GM23338 (cell line): ENCODE results near the gene CA5B. TPM values are rescaled to one million over a fixed set of nuclear protein-coding genes. Genes with fewer than 3 reads are reported as not detected.

Source experiments
- ATAC-seq: fragments of 200-7000 bp; cut with Tn5 transposase; 3 replicates; pipeline ENCODE4 v1.9.1; 2020
- DNase-seq: peaks from one replicate; pipeline ENCODE4 v3.0.0-alpha.2; 2015; ENCODE audit warnings: low spot score
- H2AFZ ChIP-seq: fragments of 200-600 bp; sonication (generic); 2 replicates; pipeline ENCODE4 v1.8.0; 2016; ENCODE audit warnings: antibody characterized with exemption, mild to moderate bottlenecking, moderate library complexity
- H3F3A ChIP-seq: fragments of 200-600 bp; sonication (generic); replicated peaks from 2 replicates; pipeline ENCODE4 v1.8.0; 2017; ENCODE audit warnings: antibody characterized with exemption, mixed run types, low read depth
- H3K27ac ChIP-seq: fragments of 200-600 bp; sonication (generic); 2 replicates; pipeline ENCODE4 v1.6.1; 2016; ENCODE audit warnings: low read depth
- H3K27me3 ChIP-seq: fragments of 200-600 bp; sonication (generic); 2 replicates; pipeline ENCODE4 v1.8.0; 2016; ENCODE audit warnings: mild to moderate bottlenecking, mixed run types, moderate library complexity; ENCODE audit not compliant: insufficient read depth
- H3K36me3 ChIP-seq: fragments of 200-600 bp; sonication (generic); 2 replicates; pipeline ENCODE4 v1.8.0; 2016; ENCODE audit warnings: mild to moderate bottlenecking; ENCODE audit not compliant: insufficient read depth
- H3K4me1 ChIP-seq: fragments of 200-600 bp; sonication (generic); 2 replicates; pipeline ENCODE4 v1.8.0; 2016; ENCODE audit warnings: mild to moderate bottlenecking, moderate library complexity; ENCODE audit not compliant: insufficient read depth
- H3K4me2 ChIP-seq: fragments of 200-600 bp; sonication (generic); 2 replicates; pipeline ENCODE4 v1.7.1; 2017; ENCODE audit warnings: mixed run types
- H3K4me3 ChIP-seq: fragments of 200-600 bp; sonication (generic); 2 replicates; pipeline ENCODE4 v1.6.1; 2016; ENCODE audit warnings: mixed run types
- H3K79me2 ChIP-seq: fragments of 200-600 bp; sonication (generic); replicated peaks from 2 replicates; pipeline ENCODE4 v1.8.0; 2017; ENCODE audit warnings: mild to moderate bottlenecking; ENCODE audit not compliant: insufficient read depth
- H3K9me2 ChIP-seq: fragments of 200-600 bp; sonication (generic); 2 replicates; pipeline ENCODE4 v1.8.0; 2017; ENCODE audit not compliant: insufficient read depth
- H4K20me1 ChIP-seq: fragments of 200-600 bp; sonication (generic); replicated peaks from 2 replicates; pipeline ENCODE4 v1.8.0; 2017; ENCODE audit warnings: mild to moderate bottlenecking; ENCODE audit not compliant: insufficient read depth
- H3K27ac Mint-ChIP-seq: 2 replicates; pipeline ENCODE4 v1.8.0; 2020; ENCODE audit warnings: inconsistent platforms, mild to moderate bottlenecking, moderate library complexity, mixed read lengths
- H3K27me3 Mint-ChIP-seq: 3 replicates; pipeline ENCODE4 v1.8.0; 2022; ENCODE audit warnings: low read depth, mild to moderate bottlenecking, moderate library complexity, mixed read lengths, inconsistent platforms; ENCODE audit not compliant: insufficient read depth, poor library complexity
- H3K36me3 Mint-ChIP-seq: 3 replicates; pipeline ENCODE4 v1.8.0; 2021; ENCODE audit warnings: low read depth, mild to moderate bottlenecking, inconsistent platforms, moderate library complexity, mixed read lengths
- H3K4me1 Mint-ChIP-seq: 3 replicates; pipeline ENCODE4 v1.8.0; 2020; ENCODE audit warnings: mild to moderate bottlenecking, inconsistent platforms, mixed read lengths
- H3K4me3 Mint-ChIP-seq: 3 replicates; pipeline ENCODE4 v1.8.0; 2021; ENCODE audit warnings: moderate library complexity, mild to moderate bottlenecking, inconsistent platforms, mixed read lengths
- H3K9me3 Mint-ChIP-seq: 3 replicates; pipeline ENCODE4 v1.8.0; 2020; ENCODE audit warnings: moderate library complexity, mild to moderate bottlenecking, inconsistent platforms, mixed read lengths
- CREB1 ChIP-seq: fragments of 250-450 bp; sonication (Bioruptor Pico); IDR thresholded peaks from 2 replicates; pipeline ENCODE4 v1.5.0; 2020; ENCODE audit warnings: low read depth, mild to moderate bottlenecking, moderate library complexity
- EZH2 ChIP-seq: fragments of 200-600 bp; sonication (generic); IDR thresholded peaks from one replicate; pipeline ENCODE4 v1.8.0; 2017; ENCODE audit warnings: antibody characterized with exemption, mild to moderate bottlenecking, low read depth; ENCODE audit not compliant: unreplicated experiment
- EZH2phosphoT487 ChIP-seq: fragments of 200-600 bp; sonication (generic); IDR thresholded peaks from one replicate; pipeline ENCODE4 v1.8.1; 2018; ENCODE audit warnings: antibody characterized with exemption; ENCODE audit not compliant: unreplicated experiment
- JUNB ChIP-seq: IDR thresholded peaks from one replicate; pipeline ENCODE4 v1.6.1; 2016; ENCODE audit warnings: antibody characterized with exemption; ENCODE audit not compliant: unreplicated experiment
- NANOG ChIP-seq: IDR thresholded peaks from 2 replicates; pipeline ENCODE4 v1.6.1; 2016; ENCODE audit warnings: antibody characterized with exemption, borderline replicate concordance
- POLR2AphosphoS5 ChIP-seq: IDR thresholded peaks from 2 replicates; pipeline ENCODE4 v1.6.1; 2016; ENCODE audit warnings: antibody characterized with exemption, low read depth
- STAT1 ChIP-seq: IDR thresholded peaks from one replicate; pipeline ENCODE4 v1.6.1; 2016; ENCODE audit warnings: antibody characterized with exemption; ENCODE audit not compliant: unreplicated experiment
- ZNF114 ChIP-seq: fragments of 250-450 bp; sonication (Bioruptor Pico); IDR thresholded peaks from 2 replicates; pipeline ENCODE4 v1.5.0; 2020; ENCODE audit warnings: mild to moderate bottlenecking, moderate library complexity
- ZNF331 ChIP-seq: fragments of 250-450 bp; sonication (Bioruptor Pico); IDR thresholded peaks from 2 replicates; pipeline ENCODE4 v1.5.0; 2020; ENCODE audit warnings: low read depth, mild to moderate bottlenecking, moderate library complexity
- polyA plus RNA-seq: library from polyadenylated mRNA; unstranded; fragments of >200 nt; fragmentation: Nextera tagmentation; extraction: Ambion mirVana; gene quantifications from 2 replicates; pipeline ENCODE4 v1.2.1, GENCODE V29; 2016
- total RNA-seq: library from RNA; depleted of rRNA; stranded (reverse); fragments of >200 nt; shearing (Covaris generic); gene quantifications from 2 replicates; pipeline ENCODE4 v1.2.3, GENCODE V29; 2014
- TF ChIP-seq, protein P1 (sequence below): IDR thresholded peaks from one replicate; pipeline ENCODE4 v1.6.1; 2018; ENCODE audit warnings: antibody characterized with exemption; ENCODE audit not compliant: unreplicated experiment
- TF ChIP-seq, protein P2 (sequence below): IDR thresholded peaks from 2 replicates; pipeline ENCODE4 v1.6.1; 2016; ENCODE audit warnings: antibody characterized with exemption
- TF ChIP-seq, protein P3 (sequence below): fragments of 250-450 bp; sonication (Bioruptor Pico); IDR thresholded peaks from 2 replicates; pipeline ENCODE4 v1.5.0; 2020; ENCODE audit warnings: mild to moderate bottlenecking, moderate library complexity
- TF ChIP-seq, protein P4 (sequence below), 2 experiments: fragments of 200-600 bp in 1 of 2; sonication (generic) in 1 of 2; conservative IDR thresholded peaks; 2 replicates each; pipeline versions ENCODE4 v1.5.1 to v1.6.1; 2016 to 2017; ENCODE audit warnings: antibody characterized with exemption in 2 of 2, low read depth in 2 of 2, mild to moderate bottlenecking in 2 of 2, moderate library complexity in 1 of 2

Gene CA5B
- total and polyA plus RNA-seq, 2 experiments from 2014 or later = 4.8 to 6.1 TPM

DNA sequence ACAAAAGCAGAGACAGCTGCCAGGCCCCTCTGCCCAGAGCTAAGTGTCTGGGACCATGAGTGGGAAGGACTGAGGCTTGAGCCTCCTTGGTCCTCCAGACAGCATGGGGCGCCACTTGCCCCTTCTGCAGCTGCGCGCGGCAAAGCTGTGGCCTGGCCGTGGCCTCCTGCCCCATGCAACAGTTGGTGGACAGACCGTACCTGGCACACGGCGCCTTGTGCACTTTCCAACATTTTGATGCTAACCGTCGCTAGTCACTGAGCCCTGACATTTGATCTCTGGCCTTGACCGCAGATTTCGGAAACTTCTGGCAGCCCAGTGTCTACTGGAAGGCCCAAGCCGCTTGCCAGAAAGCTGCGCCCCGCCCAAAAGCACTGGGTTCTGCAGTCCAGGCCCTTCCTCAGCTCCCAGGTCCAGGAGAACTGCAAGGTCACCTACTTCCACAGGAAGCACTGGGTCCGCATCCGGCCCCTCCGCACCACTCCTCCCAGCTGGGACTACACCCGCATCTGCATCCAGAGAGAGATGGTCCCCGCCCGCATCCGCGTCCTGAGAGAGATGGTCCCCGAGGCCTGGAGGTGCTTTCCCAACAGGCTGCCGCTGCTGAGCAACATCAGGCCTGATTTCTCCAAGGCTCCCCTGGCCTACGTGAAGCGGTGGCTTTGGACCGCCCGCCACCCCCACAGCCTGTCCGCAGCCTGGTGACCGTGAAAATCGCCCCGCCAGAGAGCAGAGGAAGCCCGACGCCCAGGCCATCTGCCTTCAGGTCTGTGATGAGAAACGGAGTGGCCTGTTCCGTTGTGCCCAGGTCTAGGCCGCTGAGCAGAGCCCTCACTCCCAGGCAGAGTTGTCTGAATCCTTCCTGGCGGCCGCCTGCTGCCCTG lies 35.3 kb upstream of the CA5B start:
- H3K4me3 ChIP-seq = no peak overlapping the region
- no peak overlapping the region for H2AFZ ChIP-seq
- TF ChIP-seq EZH2 (no peak), NANOG (no peak), ZNF331 (CRISPR knock-in tag) (no peak), POLR2AphosphoS5 (no peak), JUNB (no peak), EZH2phosphoT487 (no peak), ZNF114 (no peak), STAT1 (no peak), CREB1 (CRISPR knock-in tag) (no peak)
- TF ChIP-seq, protein P1, sequence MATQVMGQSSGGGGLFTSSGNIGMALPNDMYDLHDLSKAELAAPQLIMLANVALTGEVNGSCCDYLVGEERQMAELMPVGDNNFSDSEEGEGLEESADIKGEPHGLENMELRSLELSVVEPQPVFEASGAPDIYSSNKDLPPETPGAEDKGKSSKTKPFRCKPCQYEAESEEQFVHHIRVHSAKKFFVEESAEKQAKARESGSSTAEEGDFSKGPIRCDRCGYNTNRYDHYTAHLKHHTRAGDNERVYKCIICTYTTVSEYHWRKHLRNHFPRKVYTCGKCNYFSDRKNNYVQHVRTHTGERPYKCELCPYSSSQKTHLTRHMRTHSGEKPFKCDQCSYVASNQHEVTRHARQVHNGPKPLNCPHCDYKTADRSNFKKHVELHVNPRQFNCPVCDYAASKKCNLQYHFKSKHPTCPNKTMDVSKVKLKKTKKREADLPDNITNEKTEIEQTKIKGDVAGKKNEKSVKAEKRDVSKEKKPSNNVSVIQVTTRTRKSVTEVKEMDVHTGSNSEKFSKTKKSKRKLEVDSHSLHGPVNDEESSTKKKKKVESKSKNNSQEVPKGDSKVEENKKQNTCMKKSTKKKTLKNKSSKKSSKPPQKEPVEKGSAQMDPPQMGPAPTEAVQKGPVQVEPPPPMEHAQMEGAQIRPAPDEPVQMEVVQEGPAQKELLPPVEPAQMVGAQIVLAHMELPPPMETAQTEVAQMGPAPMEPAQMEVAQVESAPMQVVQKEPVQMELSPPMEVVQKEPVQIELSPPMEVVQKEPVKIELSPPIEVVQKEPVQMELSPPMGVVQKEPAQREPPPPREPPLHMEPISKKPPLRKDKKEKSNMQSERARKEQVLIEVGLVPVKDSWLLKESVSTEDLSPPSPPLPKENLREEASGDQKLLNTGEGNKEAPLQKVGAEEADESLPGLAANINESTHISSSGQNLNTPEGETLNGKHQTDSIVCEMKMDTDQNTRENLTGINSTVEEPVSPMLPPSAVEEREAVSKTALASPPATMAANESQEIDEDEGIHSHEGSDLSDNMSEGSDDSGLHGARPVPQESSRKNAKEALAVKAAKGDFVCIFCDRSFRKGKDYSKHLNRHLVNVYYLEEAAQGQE = no peak
- TF ChIP-seq, protein P2, sequence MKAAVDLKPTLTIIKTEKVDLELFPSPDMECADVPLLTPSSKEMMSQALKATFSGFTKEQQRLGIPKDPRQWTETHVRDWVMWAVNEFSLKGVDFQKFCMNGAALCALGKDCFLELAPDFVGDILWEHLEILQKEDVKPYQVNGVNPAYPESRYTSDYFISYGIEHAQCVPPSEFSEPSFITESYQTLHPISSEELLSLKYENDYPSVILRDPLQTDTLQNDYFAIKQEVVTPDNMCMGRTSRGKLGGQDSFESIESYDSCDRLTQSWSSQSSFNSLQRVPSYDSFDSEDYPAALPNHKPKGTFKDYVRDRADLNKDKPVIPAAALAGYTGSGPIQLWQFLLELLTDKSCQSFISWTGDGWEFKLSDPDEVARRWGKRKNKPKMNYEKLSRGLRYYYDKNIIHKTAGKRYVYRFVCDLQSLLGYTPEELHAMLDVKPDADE = no peak
- TF ChIP-seq, protein P3, sequence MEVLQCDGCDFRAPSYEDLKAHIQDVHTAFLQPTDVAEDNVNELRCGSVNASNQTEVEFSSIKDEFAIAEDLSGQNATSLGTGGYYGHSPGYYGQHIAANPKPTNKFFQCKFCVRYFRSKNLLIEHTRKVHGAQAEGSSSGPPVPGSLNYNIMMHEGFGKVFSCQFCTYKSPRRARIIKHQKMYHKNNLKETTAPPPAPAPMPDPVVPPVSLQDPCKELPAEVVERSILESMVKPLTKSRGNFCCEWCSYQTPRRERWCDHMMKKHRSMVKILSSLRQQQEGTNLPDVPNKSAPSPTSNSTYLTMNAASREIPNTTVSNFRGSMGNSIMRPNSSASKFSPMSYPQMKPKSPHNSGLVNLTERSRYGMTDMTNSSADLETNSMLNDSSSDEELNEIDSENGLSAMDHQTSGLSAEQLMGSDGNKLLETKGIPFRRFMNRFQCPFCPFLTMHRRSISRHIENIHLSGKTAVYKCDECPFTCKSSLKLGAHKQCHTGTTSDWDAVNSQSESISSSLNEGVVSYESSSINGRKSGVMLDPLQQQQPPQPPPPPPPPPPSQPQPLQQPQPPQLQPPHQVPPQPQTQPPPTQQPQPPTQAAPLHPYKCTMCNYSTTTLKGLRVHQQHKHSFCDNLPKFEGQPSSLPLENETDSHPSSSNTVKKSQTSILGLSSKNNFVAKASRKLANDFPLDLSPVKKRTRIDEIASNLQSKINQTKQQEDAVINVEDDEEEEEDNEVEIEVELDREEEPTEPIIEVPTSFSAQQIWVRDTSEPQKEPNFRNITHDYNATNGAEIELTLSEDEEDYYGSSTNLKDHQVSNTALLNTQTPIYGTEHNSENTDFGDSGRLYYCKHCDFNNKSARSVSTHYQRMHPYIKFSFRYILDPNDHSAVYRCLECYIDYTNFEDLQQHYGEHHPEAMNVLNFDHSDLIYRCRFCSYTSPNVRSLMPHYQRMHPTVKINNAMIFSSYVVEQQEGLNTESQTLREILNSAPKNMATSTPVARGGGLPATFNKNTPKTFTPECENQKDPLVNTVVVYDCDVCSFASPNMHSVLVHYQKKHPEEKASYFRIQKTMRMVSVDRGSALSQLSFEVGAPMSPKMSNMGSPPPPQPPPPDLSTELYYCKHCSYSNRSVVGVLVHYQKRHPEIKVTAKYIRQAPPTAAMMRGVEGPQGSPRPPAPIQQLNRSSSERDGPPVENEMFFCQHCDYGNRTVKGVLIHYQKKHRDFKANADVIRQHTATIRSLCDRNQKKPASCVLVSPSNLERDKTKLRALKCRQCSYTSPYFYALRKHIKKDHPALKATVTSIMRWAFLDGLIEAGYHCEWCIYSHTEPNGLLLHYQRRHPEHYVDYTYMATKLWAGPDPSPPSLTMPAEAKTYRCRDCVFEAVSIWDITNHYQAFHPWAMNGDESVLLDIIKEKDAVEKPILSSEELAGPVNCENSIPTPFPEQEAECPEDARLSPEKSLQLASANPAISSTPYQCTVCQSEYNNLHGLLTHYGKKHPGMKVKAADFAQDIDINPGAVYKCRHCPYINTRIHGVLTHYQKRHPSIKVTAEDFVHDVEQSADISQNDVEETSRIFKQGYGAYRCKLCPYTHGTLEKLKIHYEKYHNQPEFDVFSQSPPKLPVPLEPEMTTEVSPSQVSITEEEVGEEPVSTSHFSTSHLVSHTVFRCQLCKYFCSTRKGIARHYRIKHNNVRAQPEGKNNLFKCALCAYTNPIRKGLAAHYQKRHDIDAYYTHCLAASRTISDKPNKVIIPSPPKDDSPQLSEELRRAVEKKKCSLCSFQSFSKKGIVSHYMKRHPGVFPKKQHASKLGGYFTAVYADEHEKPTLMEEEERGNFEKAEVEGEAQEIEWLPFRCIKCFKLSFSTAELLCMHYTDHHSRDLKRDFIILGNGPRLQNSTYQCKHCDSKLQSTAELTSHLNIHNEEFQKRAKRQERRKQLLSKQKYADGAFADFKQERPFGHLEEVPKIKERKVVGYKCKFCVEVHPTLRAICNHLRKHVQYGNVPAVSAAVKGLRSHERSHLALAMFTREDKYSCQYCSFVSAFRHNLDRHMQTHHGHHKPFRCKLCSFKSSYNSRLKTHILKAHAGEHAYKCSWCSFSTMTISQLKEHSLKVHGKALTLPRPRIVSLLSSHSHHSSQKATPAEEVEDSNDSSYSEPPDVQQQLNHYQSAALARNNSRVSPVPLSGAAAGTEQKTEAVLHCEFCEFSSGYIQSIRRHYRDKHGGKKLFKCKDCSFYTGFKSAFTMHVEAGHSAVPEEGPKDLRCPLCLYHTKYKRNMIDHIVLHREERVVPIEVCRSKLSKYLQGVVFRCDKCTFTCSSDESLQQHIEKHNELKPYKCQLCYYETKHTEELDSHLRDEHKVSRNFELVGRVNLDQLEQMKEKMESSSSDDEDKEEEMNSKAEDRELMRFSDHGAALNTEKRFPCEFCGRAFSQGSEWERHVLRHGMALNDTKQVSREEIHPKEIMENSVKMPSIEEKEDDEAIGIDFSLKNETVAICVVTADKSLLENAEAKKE = no peak
- TF ChIP-seq, protein P4, sequence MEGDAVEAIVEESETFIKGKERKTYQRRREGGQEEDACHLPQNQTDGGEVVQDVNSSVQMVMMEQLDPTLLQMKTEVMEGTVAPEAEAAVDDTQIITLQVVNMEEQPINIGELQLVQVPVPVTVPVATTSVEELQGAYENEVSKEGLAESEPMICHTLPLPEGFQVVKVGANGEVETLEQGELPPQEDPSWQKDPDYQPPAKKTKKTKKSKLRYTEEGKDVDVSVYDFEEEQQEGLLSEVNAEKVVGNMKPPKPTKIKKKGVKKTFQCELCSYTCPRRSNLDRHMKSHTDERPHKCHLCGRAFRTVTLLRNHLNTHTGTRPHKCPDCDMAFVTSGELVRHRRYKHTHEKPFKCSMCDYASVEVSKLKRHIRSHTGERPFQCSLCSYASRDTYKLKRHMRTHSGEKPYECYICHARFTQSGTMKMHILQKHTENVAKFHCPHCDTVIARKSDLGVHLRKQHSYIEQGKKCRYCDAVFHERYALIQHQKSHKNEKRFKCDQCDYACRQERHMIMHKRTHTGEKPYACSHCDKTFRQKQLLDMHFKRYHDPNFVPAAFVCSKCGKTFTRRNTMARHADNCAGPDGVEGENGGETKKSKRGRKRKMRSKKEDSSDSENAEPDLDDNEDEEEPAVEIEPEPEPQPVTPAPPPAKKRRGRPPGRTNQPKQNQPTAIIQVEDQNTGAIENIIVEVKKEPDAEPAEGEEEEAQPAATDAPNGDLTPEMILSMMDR (conservative IDR thresholded peaks at IDR 0.05; ENCODE audit: low read depth in 2 of 2) = no peak
- ATAC-seq (no peak), DNase-seq (no peak)
- H4K20me1 ChIP-seq = no peaks in the 10 kb centered on the region
- no peaks in the 10 kb centered on the region for H3K79me2 ChIP-seq
- H3K27ac ChIP-seq = no peak overlapping the region
- Mint-ChIP-seq H3K27ac (no peak overlapping the region), H3K36me3 (peaks cover 14% of the 10 kb centered on the region; the same call in 2 of the 3 replicates), H3K9me3 (no peaks in the 10 kb centered on the region), H3K4me3 (no peak overlapping the region), H3K4me1 (peaks cover 2% of the 10 kb centered on the region; the same call in 1 of the 3 replicates), H3K27me3 (no peaks in the 10 kb centered on the region)
- H3K4me1 ChIP-seq = no peaks in the 10 kb centered on the region
- H3K27me3 ChIP-seq = no peaks in the 10 kb centered on the region
- no peaks in the 10 kb centered on the region for H3F3A ChIP-seq
- H3K9me2 ChIP-seq = no peaks in the 10 kb centered on the region
- no peaks in the 10 kb centered on the region for H3K36me3 ChIP-seq
- no peak overlapping the region for H3K4me2 ChIP-seq
